HCT116 (cell line): ENCODE measurements around the gene TCP11. TPM values are rescaled to one million over a fixed set of nuclear protein-coding genes. Genes with fewer than 3 reads are reported as not detected.

Experiments used
- ATAC-seq: fragments of 200-7000 bp; cut with Tn5 transposase; 2 replicates; pipeline ENCODE4 v1.9.1; 2020; ENCODE audit warnings: mild to moderate bottlenecking, moderate library complexity
- BruUV-seq: library from RNA; stranded (reverse); fragments of 400-500 nt; replicated peaks from 2 replicates; lab custom pipeline; 2021; lab: Mats Ljungman, UMichigan
- CTCF ChIA-PET: fragments of 300-600 bp; sonication (Branson Sonifier 250); formaldehyde crosslinking; loops from one replicate; lab custom pipeline; 2021; ENCODE audit warnings: antibody characterized with exemption; lab: Charles Lee
- POLR2A ChIA-PET: fragments of 300-600, 350-600 bp; sonication (Branson Sonifier 250); formaldehyde crosslinking; loops from one replicate; lab custom pipeline; 2021; ENCODE audit warnings: antibody characterized with exemption; lab: Charles Lee
- RAD21 ChIA-PET, 2 experiments: fragments of 300-600 bp; sonication (Branson Sonifier 250); formaldehyde crosslinking; loops; one replicate each; lab custom pipeline; 2023; ENCODE audit warnings: low total read pairs in 2 of 2; ENCODE audit not compliant: uncharacterized antibody in 2 of 2, unreplicated experiment in 2 of 2, low non-redundant PET in 1 of 2; lab: Charles Lee
- DNase-seq: peaks from one replicate; pipeline ENCODE4 v3.0.0-alpha.2; 2010; ENCODE audit warnings: low read depth, low spot score
- H2AFZ ChIP-seq: fragments of 200-600 bp; shearing (Covaris generic), sonication (generic); 2 replicates; pipeline ENCODE4 v1.6.1; 2017; ENCODE audit warnings: low read depth, mixed run types, mixed read lengths, antibody characterized with exemption, low read length; ENCODE audit not compliant: poor library complexity, severe bottlenecking
- H3K27ac ChIP-seq: 2 replicates; pipeline ENCODE4 v1.5.1; 2012; ENCODE audit warnings: low read depth, low read length
- H3K27me3 ChIP-seq: fragments of 200-600 bp; sonication (generic); 2 replicates; pipeline ENCODE4 v1.6.1; 2016; ENCODE audit warnings: mixed run types, low read length, mixed read lengths; ENCODE audit not compliant: insufficient read depth
- H3K36me3 ChIP-seq, 2 experiments: fragments of 200-500 bp in 1 of 2; fragments of 200-600 bp in 1 of 2; sonication (Bioruptor generic) in 1 of 2; sonication (generic) in 1 of 2; 2 replicates each; pipeline versions ENCODE4 v1.5.1 to v1.6.1; 2014 to 2016; ENCODE audit warnings: low read length in 2 of 2, inconsistent platforms in 1 of 2, mixed read lengths in 1 of 2, mixed run types in 1 of 2; ENCODE audit not compliant: insufficient read depth in 2 of 2, control insufficient read depth in 1 of 2
- H3K4me1 ChIP-seq, 2 experiments: fragments of 200-600 bp in 1 of 2; sonication (generic) in 1 of 2; 2 replicates each; pipeline versions ENCODE4 v1.5.1 to v1.6.1; 2012 to 2017; ENCODE audit warnings: low read length in 2 of 2, inconsistent platforms in 1 of 2, mild to moderate bottlenecking in 1 of 2, mixed read lengths in 1 of 2, mixed run types in 1 of 2, moderate library complexity in 1 of 2; ENCODE audit not compliant: insufficient read depth in 2 of 2, control insufficient read depth in 1 of 2
- H3K4me2 ChIP-seq: fragments of 200-600 bp; sonication (generic); 2 replicates; pipeline ENCODE4 v1.6.1; 2017; ENCODE audit warnings: mixed run types, low read length, mixed read lengths
- H3K4me3 ChIP-seq, 2 experiments: fragments of 200-600 bp in 1 of 2; sonication (generic) in 1 of 2; replicated peaks in 1 of 2; 2 replicates each; pipeline ENCODE4 v1.5.1; 2011 to 2016; ENCODE audit warnings: low read length in 2 of 2, control low read depth in 1 of 2, low read depth in 1 of 2, mild to moderate bottlenecking in 1 of 2, mixed read lengths in 1 of 2, mixed run types in 1 of 2
- H3K79me2 ChIP-seq: fragments of 200-600 bp; sonication (generic); 2 replicates; pipeline ENCODE4 v1.6.1; 2017; ENCODE audit warnings: mild to moderate bottlenecking, mixed run types, low read length, moderate library complexity, mixed read lengths; ENCODE audit not compliant: insufficient read depth
- H3K9ac ChIP-seq: fragments of 200-600 bp; sonication (generic); 2 replicates; pipeline ENCODE4 v1.6.1; 2016; ENCODE audit warnings: low read length, mixed read lengths
- H3K9me2 ChIP-seq: fragments of 200-600 bp; sonication (generic), shearing (Covaris generic); 2 replicates; pipeline ENCODE4 v1.6.1; 2017; ENCODE audit warnings: mixed run types, mild to moderate bottlenecking, moderate library complexity; ENCODE audit not compliant: insufficient read depth
- H3K9me3 ChIP-seq, 2 experiments: fragments of 200-500 bp in 1 of 2; fragments of 200-600 bp in 1 of 2; sonication (Bioruptor generic) in 1 of 2; sonication (generic) in 1 of 2; 2 replicates each; pipeline ENCODE4 v1.6.1; 2014 to 2017; ENCODE audit warnings: low read length in 2 of 2, mixed read lengths in 2 of 2, inconsistent platforms in 1 of 2, low read depth in 1 of 2, mild to moderate bottlenecking in 1 of 2, mixed run types in 1 of 2, moderate library complexity in 1 of 2; ENCODE audit not compliant: control insufficient read depth in 1 of 2, insufficient read depth in 1 of 2
- H4K20me1 ChIP-seq: fragments of 200-600 bp; sonication (generic), shearing (Covaris generic); 2 replicates; pipeline ENCODE4 v1.6.1; 2017; ENCODE audit warnings: mixed run types, mild to moderate bottlenecking, moderate library complexity; ENCODE audit not compliant: insufficient read depth
- CBX3 ChIP-seq: IDR thresholded peaks from 2 replicates; pipeline ENCODE4 v1.6.1; 2012; ENCODE audit warnings: low read depth
- CEBPB ChIP-seq: IDR thresholded peaks from 2 replicates; pipeline ENCODE4 v1.6.1; 2012; ENCODE audit warnings: low read depth
- CTCF ChIP-seq, 3 experiments: fragments of 200-600 bp in 1 of 3; sonication (generic) in 1 of 3; IDR thresholded peaks in 2 of 3; conservative IDR thresholded peaks in 1 of 3; 2 replicates each; pipeline ENCODE4 v1.5.1; 2012 to 2017; ENCODE audit warnings: low read depth in 2 of 3, low read length in 2 of 3, antibody characterized with exemption in 1 of 3, borderline replicate concordance in 1 of 3, control low read depth in 1 of 3, mild to moderate bottlenecking in 1 of 3, mixed read lengths in 1 of 3, mixed run types in 1 of 3, moderate library complexity in 1 of 3; ENCODE audit not compliant: insufficient read depth in 1 of 3
- EGR1 ChIP-seq: IDR thresholded peaks from 2 replicates; pipeline ENCODE4 v1.6.1; 2012; ENCODE audit warnings: low read depth
- EZH2phosphoT487 ChIP-seq: fragments of 200-600 bp; IDR thresholded peaks from 2 replicates; pipeline ENCODE4 v1.6.1; 2018; ENCODE audit warnings: antibody characterized with exemption, borderline replicate concordance
- FOSL1 ChIP-seq: IDR thresholded peaks from 2 replicates; pipeline ENCODE4 v1.6.1; 2012; ENCODE audit warnings: low read depth
- POLR2A ChIP-seq: IDR thresholded peaks from 2 replicates; pipeline ENCODE4 v1.7.0; 2011; ENCODE audit warnings: borderline replicate concordance; ENCODE audit not compliant: insufficient read depth, insufficient read length; ENCODE audit errors: extremely low read depth
- POLR2AphosphoS5 ChIP-seq: IDR thresholded peaks from 2 replicates; pipeline ENCODE4 v1.6.1; 2011; ENCODE audit warnings: mild to moderate bottlenecking, low read depth, low read length, moderate library complexity
- ZNF274 ChIP-seq: fragments of 200-500 bp; sonication (Bioruptor generic); IDR thresholded peaks from 2 replicates; pipeline ENCODE4 v1.6.1; 2014; ENCODE audit warnings: mild to moderate bottlenecking, low read depth, low read length, inconsistent platforms
- intact Hi-C: fragments of 100-400 bp; cut with micrococcal nuclease; formaldehyde crosslinking; loops from 2 replicates; pipeline ENCODE4 v1.10.0; 2022
- total RNA-seq: library from RNA; stranded (reverse); gene quantifications from one replicate; pipeline ENCODE4 v1.2.1, GENCODE V29; 2021; ENCODE audit not compliant: unreplicated experiment

Gene TCP11
- total RNA-seq, 1 experiment from 2014 or later, result not detected

DNA sequence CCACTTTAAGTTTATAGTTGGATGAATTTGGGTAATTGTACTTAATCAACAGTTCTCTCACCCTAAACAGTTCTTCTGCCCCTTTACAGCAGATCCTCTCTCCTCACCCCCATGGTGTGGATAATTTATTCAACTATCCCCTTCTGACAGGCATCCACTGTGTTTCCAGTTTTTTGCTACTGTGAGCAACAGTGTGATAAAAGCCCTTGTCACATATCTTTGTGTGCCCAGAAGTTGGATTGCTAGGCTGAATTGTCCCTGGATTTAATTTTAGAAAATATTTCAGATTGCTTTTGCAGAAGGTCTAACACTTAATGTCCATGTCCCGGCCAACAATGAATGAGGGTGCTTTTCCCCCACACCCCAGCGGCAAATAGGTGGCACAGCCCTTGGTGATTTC lies 42.1 kb upstream of the TCP11 start:
- DNase-seq, result no peak
- H3K27me3 ChIP-seq, result no peaks in the 10 kb centered on the region
- H4K20me1 ChIP-seq, result no peaks in the 10 kb centered on the region
- no peaks in the 10 kb centered on the region for H3K9me2 ChIP-seq
- CTCF ChIA-PET, result interaction anchor here (1.9 kb wide), 1 partner anchor 22 kb away, joined by 7 read pairs; no protein-coding TSS in a partner anchor
- no peak overlapping the region for H2AFZ ChIP-seq
- no peak overlapping the region for H3K4me2 ChIP-seq
- RAD21 ChIA-PET, result no interaction called here
- TF ChIP-seq EZH2phosphoT487 (no peak), ZNF274 (no peak), POLR2AphosphoS5 (no peak), FOSL1 (no peak), CBX3 (no peak), POLR2A (no peak), CTCF (IDR thresholded peaks at IDR 0.05 in 2 of 3, conservative IDR thresholded peaks at IDR 0.05 in 1 of 3; ENCODE audit: borderline replicate concordance in 1 of 3, insufficient read depth in 1 of 3, low read depth in 2 of 3, low read length in 2 of 3) (no peak), EGR1 (no peak), CEBPB (no peak)
- H3K9me3 ChIP-seq, result no peaks in the 10 kb centered on the region
- BruUV-seq, result no TSS peak
- H3K27ac ChIP-seq, result no peak overlapping the region
- POLR2A ChIA-PET, result no interaction called here
- H3K36me3 ChIP-seq, result no peaks in the 10 kb centered on the region
- peaks cover 20 to 44% of the 10 kb centered on the region in 2 experiments for H3K4me1 ChIP-seq
- no peak for ATAC-seq
- no peaks in the 10 kb centered on the region for H3K79me2 ChIP-seq
- intact Hi-C loops, result no loop called here
- no peak overlapping the region for H3K4me3 ChIP-seq
- no peak overlapping the region for H3K9ac ChIP-seq
